MCF 10A (cell line): ENCODE measurements around the gene OBSCN. TPM values are rescaled to one million over a fixed set of nuclear protein-coding genes. Genes with fewer than 3 reads are reported as not detected.

Experiments used
- BruUV-seq: library from RNA; stranded (reverse); fragments of 400-500 nt; replicated peaks from 2 replicates; lab custom pipeline; 2021; lab: Mats Ljungman, UMichigan
- CTCF ChIA-PET: fragments of 300-600 bp; sonication (Branson Sonifier 250); formaldehyde crosslinking; extraction: SDS; loops from one replicate; lab custom pipeline; 2021; ENCODE audit warnings: antibody characterized with exemption, inconsistent platforms; lab: Yijun Ruan, JAX
- POLR2A ChIA-PET: fragments of 300-600, 350-650 bp; sonication (Branson Sonifier 250); formaldehyde crosslinking; extraction: SDS; loops from one replicate; lab custom pipeline; 2020; ENCODE audit warnings: antibody characterized with exemption, inconsistent platforms; lab: Yijun Ruan, JAX
- DNase-seq: peaks from one replicate; pipeline ENCODE4 v3.0.0-alpha.2; 2018; ENCODE audit not compliant: unreplicated experiment
- H3K27ac Mint-ChIP-seq: one replicate; pipeline ENCODE4 v1.8.0; 2022; ENCODE audit warnings: mild to moderate bottlenecking, low read depth, mixed read lengths; ENCODE audit not compliant: unreplicated experiment
- H3K27me3 Mint-ChIP-seq: one replicate; pipeline ENCODE4 v1.8.0; 2022; ENCODE audit warnings: mixed read lengths; ENCODE audit not compliant: insufficient read depth, unreplicated experiment
- H3K36me3 Mint-ChIP-seq: one replicate; pipeline ENCODE4 v1.8.0; 2022; ENCODE audit warnings: mild to moderate bottlenecking, moderate library complexity, mixed read lengths; ENCODE audit not compliant: insufficient read depth, unreplicated experiment
- H3K4me1 Mint-ChIP-seq: one replicate; pipeline ENCODE4 v1.8.0; 2022; ENCODE audit warnings: mixed read lengths; ENCODE audit not compliant: insufficient read depth, unreplicated experiment
- H3K4me3 Mint-ChIP-seq: one replicate; pipeline ENCODE4 v1.8.0; 2022; ENCODE audit warnings: mild to moderate bottlenecking, moderate library complexity, mixed read lengths; ENCODE audit not compliant: unreplicated experiment
- H3K9me3 Mint-ChIP-seq: one replicate; pipeline ENCODE4 v1.8.0; 2022; ENCODE audit warnings: mixed read lengths; ENCODE audit not compliant: unreplicated experiment
- intact Hi-C: fragments of 100-400 bp; cut with micrococcal nuclease; formaldehyde crosslinking; loops from 2 replicates; pipeline ENCODE4 v1.14.1; 2022
- total RNA-seq: library from RNA; stranded (reverse); gene quantifications from 2 replicates; pipeline ENCODE4 v1.2.3, GENCODE V29; 2022
- TF ChIP-seq, protein P1 (sequence below): fragments of 200-600 bp; IDR thresholded peaks from one replicate; pipeline ENCODE4 v1.8.0; 2022; ENCODE audit warnings: antibody characterized with exemption, mild to moderate bottlenecking; ENCODE audit not compliant: unreplicated experiment

The OBSCN gene
- total RNA-seq, 1 experiment from 2014 or later, result 22.6 TPM

DNA sequence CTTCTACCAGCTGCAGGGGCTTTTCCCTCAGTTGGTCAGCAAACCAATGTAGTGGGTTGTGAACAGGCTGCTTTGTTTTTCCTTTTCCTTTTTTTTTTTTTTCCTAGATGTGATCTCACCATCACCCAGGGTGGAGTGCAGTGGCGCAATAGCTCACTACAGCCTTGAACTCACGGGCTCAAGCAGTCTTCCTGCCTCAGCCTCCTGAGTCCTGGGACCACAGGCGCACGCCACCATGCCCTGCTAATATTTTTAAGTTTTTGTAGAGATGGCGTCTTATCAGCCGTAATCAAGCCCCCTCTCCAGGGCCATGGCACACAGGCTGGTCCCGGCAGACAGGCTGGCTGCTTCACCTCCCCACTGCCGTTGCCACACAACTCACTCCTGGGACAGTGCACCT, 202.2 kb downstream of the OBSCN start:
- Mint-ChIP-seq H3K36me3 (no peaks in the 10 kb centered on the region), H3K27me3 (no peaks in the 10 kb centered on the region), H3K27ac (no peak overlapping the region), H3K4me3 (no peak overlapping the region), H3K9me3 (no peaks in the 10 kb centered on the region), H3K4me1 (peaks cover 26% of the 10 kb centered on the region)
- BruUV-seq, result no TSS peak
- intact Hi-C loops, result no loop called here
- ChIA-PET POLR2A (interaction anchor here (0.6 to 1.6 kb wide), 3 partner anchors 47 to 289 kb away, joined by 3 to 4 read pairs (median 3); partner anchors contain the start of gene IBA57), CTCF (interaction anchor here (0.7 kb wide), 1 partner anchor 1701 kb away, joined by 3 read pairs; no protein-coding TSS in a partner anchor)
- TF ChIP-seq, protein P1, sequence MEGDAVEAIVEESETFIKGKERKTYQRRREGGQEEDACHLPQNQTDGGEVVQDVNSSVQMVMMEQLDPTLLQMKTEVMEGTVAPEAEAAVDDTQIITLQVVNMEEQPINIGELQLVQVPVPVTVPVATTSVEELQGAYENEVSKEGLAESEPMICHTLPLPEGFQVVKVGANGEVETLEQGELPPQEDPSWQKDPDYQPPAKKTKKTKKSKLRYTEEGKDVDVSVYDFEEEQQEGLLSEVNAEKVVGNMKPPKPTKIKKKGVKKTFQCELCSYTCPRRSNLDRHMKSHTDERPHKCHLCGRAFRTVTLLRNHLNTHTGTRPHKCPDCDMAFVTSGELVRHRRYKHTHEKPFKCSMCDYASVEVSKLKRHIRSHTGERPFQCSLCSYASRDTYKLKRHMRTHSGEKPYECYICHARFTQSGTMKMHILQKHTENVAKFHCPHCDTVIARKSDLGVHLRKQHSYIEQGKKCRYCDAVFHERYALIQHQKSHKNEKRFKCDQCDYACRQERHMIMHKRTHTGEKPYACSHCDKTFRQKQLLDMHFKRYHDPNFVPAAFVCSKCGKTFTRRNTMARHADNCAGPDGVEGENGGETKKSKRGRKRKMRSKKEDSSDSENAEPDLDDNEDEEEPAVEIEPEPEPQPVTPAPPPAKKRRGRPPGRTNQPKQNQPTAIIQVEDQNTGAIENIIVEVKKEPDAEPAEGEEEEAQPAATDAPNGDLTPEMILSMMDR, result no peak
- peak; percentile 49 for DNase-seq

DNA sequence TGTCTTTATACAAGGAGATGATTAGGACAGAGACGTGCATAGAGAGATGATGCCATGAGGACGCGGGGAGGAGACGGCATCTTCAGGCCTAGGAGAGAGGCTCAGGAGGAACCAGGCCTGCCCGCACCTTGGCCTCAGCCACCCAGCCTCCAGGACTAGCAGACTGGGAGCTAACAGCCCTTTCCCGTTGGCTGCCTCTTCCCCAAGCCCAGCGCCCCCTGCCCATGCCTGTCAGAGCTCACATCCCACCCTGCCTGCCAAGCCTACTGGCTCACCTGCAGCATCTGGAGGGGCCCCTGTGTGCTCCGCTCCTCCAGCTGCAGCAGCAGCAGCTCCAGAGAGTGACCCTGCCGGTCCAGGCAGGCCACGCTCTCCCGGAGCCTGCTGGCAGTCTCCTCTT, 202.8 kb downstream of the OBSCN start:
- Mint-ChIP-seq H3K27me3 (no peaks in the 10 kb centered on the region), H3K4me3 (no peak overlapping the region), H3K27ac (no peak overlapping the region), H3K36me3 (no peaks in the 10 kb centered on the region), H3K9me3 (no peaks in the 10 kb centered on the region), H3K4me1 (peaks cover 21% of the 10 kb centered on the region)
- intact Hi-C loops, result no loop called here
- CTCF ChIA-PET, result no interaction called here
- TF ChIP-seq, protein P1, result no peak
- no TSS peak for BruUV-seq
- POLR2A ChIA-PET, result interaction anchor here (0.6 to 1.3 kb wide), 2 partner anchors 47 to 290 kb away, joined by 3 to 4 read pairs; a partner anchor contains a TSS
- no peak for DNase-seq

GRCh38 chr1:228411121-228411520, 203.3 kb downstream of the OBSCN start:
- no peaks in the 10 kb centered on the region for H3K36me3 Mint-ChIP-seq
- H3K4me3 Mint-ChIP-seq, result no peak overlapping the region
- ChIA-PET POLR2A (interaction anchor here (1.3 kb wide), 2 partner anchors 18 to 46 kb away, joined by 3 to 4 read pairs; a partner anchor contains a TSS), CTCF (interaction anchor here (1.6 kb wide), 1 partner anchor 90 kb away, joined by 3 read pairs; no protein-coding TSS in a partner anchor)
- no peak overlapping the region for H3K27ac Mint-ChIP-seq
- no peaks in the 10 kb centered on the region for H3K9me3 Mint-ChIP-seq
- H3K4me1 Mint-ChIP-seq, result peaks cover 21% of the 10 kb centered on the region
- intact Hi-C loops, result no loop called here
- no peak for DNase-seq
- no peaks in the 10 kb centered on the region for H3K27me3 Mint-ChIP-seq
- TF ChIP-seq, protein P1, result no peak
- BruUV-seq, result no TSS peak

DNA sequence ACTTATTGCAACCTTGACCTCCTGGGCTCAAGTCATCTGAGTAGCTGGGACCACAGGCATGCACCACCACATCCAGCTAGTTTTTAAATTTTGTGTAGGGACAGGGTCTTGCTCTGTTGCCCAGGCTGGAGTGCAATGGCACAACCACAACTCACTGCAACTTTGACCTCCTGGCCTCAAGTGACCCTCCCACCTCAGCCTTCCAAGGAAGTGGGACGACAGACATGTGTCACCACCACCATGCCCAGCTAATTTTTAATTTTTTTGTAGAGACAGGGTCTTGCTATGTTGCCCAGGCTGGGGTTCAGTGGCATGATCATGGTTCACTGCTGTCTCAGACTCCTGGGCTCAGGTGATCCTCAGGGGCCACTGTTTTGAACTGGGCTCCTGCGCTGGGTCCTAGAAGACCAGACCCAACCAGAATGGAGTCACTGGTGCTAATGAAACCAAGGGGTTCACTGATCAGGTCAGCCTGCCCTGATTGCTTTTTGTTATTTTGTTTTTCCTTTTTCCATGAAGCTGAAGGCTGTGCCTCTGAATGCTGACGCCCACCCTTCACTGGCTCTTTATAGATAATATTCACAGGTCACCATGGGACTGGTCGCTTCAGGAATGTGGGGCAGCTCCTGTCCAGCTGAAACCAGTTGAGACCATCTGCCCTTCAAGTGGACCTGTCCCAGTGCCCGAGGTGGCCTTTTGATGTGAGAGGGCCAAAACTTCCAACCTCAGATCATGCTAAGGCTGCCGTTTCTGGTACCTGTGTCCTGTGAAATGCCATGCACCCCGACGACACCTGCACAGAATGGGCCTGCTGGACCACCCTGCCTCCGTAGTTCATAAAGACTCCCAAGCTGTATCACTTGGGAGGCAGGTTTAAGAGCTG, 203.9 kb downstream of the OBSCN start:
- Mint-ChIP-seq H3K36me3 (no peaks in the 10 kb centered on the region), H3K9me3 (no peaks in the 10 kb centered on the region), H3K27ac (no peak overlapping the region), H3K4me3 (no peak overlapping the region), H3K4me1 (peaks cover 21% of the 10 kb centered on the region), H3K27me3 (no peaks in the 10 kb centered on the region)
- ChIA-PET CTCF (interaction anchor here (0.6 to 1.6 kb wide), 3 partner anchors 37 to 271 kb away, joined by 3 to 4 read pairs (median 3); no protein-coding TSS in a partner anchor), POLR2A (interaction anchor here (0.6 to 1.3 kb wide), 6 partner anchors 10 to 90 kb away, joined by 3 to 4 read pairs (median 3); a partner anchor contains a TSS)
- no TSS peak for BruUV-seq
- TF ChIP-seq, protein P1, result no peak
- DNase-seq, result no peak
- intact Hi-C loops, result no loop called here
